Upper lobe of right lung (tissue), 1 donor: ENCODE results near the gene TENM3. TPM values are rescaled to one million over a fixed set of nuclear protein-coding genes. Genes with fewer than 3 reads are reported as not detected.

ENCODE experiments used
- ATAC-seq: fragments of 200-7000 bp; cut with Tn5 transposase; one replicate; pipeline ENCODE4 v1.9.1; 2020; ENCODE audit warnings: mild to moderate bottlenecking, moderate library complexity
- DNase-seq: peaks from one replicate; pipeline ENCODE4 v3.0.0-alpha.2; 2020
- H3K27ac ChIP-seq: fragments of 200-600 bp; one replicate; pipeline ENCODE4 v1.8.0; 2022
- H3K27me3 ChIP-seq: fragments of 200-600 bp; one replicate; pipeline ENCODE4 v1.8.0; 2022; ENCODE audit warnings: mild to moderate bottlenecking
- H3K36me3 ChIP-seq: fragments of 200-600 bp; one replicate; pipeline ENCODE4 v1.8.0; 2022
- H3K4me1 ChIP-seq: fragments of 200-600 bp; one replicate; pipeline ENCODE4 v1.8.0; 2022
- H3K4me3 ChIP-seq: fragments of 200-600 bp; one replicate; pipeline ENCODE4 v1.8.0; 2022; ENCODE audit warnings: mild to moderate bottlenecking
- H3K9me3 ChIP-seq: fragments of 200-600 bp; one replicate; pipeline ENCODE4 v1.8.0; 2022
- CTCF ChIP-seq: fragments of 200-600 bp; IDR thresholded peaks from one replicate; pipeline ENCODE4 v1.8.0; 2022; ENCODE audit warnings: antibody characterized with exemption
- intact Hi-C: fragments of 100-400 bp; cut with DNase I; formaldehyde crosslinking; loops from one replicate; pipeline ENCODE4 v1.11.0; 2022
- total RNA-seq: library from RNA; stranded (reverse); fragmentation: NEBNext Ultra II Directional; extraction: Animal tissue kit (Norgen Biotek cat#: 25700); gene quantifications from one replicate; pipeline ENCODE4 v1.2.1, GENCODE V29; 2021
- donor health status: DM: no; HTN: yes; CAD: no; lungs with severe emphysema.

TENM3 gene
- total RNA-seq, 1 donor from 2014 or later: 5.6 TPM

DNA sequence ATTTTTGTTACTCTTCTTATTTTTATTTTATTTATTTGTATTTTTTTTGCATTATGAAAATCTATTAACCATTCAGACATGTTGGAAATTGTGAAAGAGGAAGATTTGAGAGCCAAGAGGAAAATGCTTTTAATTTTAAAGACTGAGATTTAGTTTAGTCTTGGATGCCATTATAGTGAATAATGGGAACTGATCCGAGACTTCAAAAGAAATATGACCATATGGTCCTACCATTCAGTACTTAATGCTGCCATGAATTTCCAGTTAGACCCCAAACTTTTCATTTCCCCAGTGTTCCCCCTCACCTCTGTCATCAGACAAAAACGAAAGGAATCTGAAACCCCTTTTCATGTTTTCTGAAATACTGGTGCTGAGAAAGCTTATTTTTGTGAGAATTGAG lies 95.5 kb downstream of the TENM3 start:
- Histone ChIP-seq H3K27ac (no peak overlapping the region), H3K9me3 (no peaks in the 10 kb centered on the region), H3K4me1 (no peaks in the 10 kb centered on the region), H3K4me3 (no peak overlapping the region), H3K27me3 (no peaks in the 10 kb centered on the region), H3K36me3 (no peaks in the 10 kb centered on the region)
- intact Hi-C loops: no loop called here
- DNase-seq: no peak
- no peak for TF ChIP-seq CTCF
- no peak for ATAC-seq

DNA sequence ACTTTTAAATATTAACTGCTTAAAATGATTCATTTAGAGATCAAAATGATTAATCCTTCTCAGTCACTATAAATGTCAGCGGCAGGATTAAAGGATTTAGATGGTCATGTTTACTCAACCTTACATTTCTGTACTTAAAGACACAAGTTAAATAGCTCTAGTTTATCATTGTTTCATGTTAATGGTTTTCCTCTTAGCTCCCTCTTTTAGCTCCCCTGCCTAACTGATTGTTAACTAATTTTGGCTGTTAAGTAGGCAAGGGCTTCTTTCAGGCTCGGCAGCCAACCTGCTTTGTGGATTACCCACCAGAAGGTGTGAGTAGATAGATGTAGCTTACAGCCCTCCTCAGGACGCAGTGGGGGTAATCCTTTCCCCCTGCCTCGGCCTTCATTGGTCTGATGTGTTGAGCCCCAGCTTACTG lies 96.0 kb downstream of the TENM3 start:
- DNase-seq (no peak), ATAC-seq (no peak)
- no peak overlapping the region for H3K27ac ChIP-seq
- intact Hi-C loops: no loop called here
- no peak for TF ChIP-seq CTCF
- H3K4me3 ChIP-seq: no peak overlapping the region
- no peaks in the 10 kb centered on the region for H3K4me1 ChIP-seq
- H3K9me3 ChIP-seq: no peaks in the 10 kb centered on the region
- H3K36me3 ChIP-seq: no peaks in the 10 kb centered on the region
- H3K27me3 ChIP-seq: no peaks in the 10 kb centered on the region

- Histone ChIP-seq H3K27ac (no peak overlapping the region), H3K27me3 (no peaks in the 10 kb centered on the region), H3K4me3 (no peak overlapping the region), H3K4me1 (no peaks in the 10 kb centered on the region), H3K36me3 (no peaks in the 10 kb centered on the region), H3K9me3 (no peaks in the 10 kb centered on the region)
- intact Hi-C loops: no loop called here
- DNase-seq (no peak), ATAC-seq (no peak)
- TF ChIP-seq CTCF: no peak
Observed at GRCh38 chr4:182343453-182343852, 100.3 kb downstream of the TENM3 start.

GRCh38 chr4:182344968-182345367 lies 101.8 kb downstream of the TENM3 start:
- Histone ChIP-seq H3K36me3 (no peaks in the 10 kb centered on the region), H3K4me1 (no peaks in the 10 kb centered on the region), H3K4me3 (no peak overlapping the region), H3K27me3 (no peaks in the 10 kb centered on the region), H3K27ac (no peak overlapping the region), H3K9me3 (no peaks in the 10 kb centered on the region)
- DNase-seq: no peak
- intact Hi-C loops: no loop called here
- TF ChIP-seq CTCF: no peak
- ATAC-seq: no peak

DNA sequence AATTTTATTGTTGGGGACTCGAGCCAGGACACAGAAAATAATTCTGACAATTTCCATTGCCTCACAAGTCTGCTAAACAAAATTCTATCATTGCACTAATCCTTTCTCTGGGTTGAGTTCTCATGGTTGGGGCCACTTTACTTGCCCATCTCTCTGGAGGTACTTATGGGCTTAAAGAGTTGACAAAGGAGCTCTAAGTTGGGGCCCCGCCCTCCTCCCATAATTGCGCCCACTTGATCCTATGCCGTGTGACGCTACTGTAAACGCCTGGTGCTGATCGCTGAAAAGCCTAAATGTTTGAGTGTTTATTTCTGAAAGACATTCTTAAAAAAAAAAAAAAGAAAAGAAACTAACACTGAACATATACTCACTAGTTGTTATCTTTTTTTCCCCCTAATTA lies 103.0 kb downstream of the TENM3 start:
- DNase-seq: no peak
- Histone ChIP-seq H3K4me1 (no peaks in the 10 kb centered on the region), H3K27ac (no peak overlapping the region)

More for the DNA sequence above, 103.0 kb downstream of the TENM3 start:
- intact Hi-C loops: no loop called here
- no peak overlapping the region for H3K4me3 ChIP-seq
- H3K9me3 ChIP-seq: no peaks in the 10 kb centered on the region
- no peak for TF ChIP-seq CTCF
- ATAC-seq: peak; percentile 17
- H3K27me3 ChIP-seq: no peaks in the 10 kb centered on the region
- no peaks in the 10 kb centered on the region for H3K36me3 ChIP-seq
